ENCODE data around the gene COL10A1.

DNA sequence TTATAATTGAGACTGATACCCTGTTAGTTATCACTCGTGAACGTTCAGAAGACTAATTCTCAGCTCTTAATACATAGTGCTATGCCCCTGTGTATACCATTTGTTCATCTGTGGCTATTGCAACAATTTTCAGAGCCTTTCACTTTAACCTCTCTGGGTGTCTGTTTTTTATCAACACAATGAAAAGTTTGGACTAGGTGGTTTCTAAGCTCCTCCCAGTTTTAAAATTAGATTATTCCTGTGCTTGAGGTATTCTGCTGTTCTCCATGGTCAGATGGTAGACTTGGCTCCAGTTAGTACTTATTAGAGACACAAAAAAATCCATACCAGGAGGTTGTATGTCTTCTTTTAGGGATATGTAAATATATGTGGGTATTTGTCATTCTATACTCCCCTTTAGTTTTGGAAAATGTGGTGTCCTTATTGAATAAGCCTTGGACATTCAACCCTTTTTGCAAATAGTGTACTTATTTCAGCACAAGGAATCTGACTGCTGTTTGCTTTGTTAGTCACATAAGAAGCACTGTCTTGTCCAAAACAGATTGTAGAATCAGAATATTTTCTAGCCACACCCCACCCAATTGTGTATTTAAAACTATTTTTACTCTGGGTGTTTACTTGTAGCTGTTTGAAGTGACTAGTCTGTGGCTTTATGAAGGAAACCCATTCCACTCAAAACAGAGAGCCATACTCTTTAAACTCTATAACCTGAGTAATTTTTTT is 2.0 kb upstream of the COL10A1 start:
- TF ChIP-seq, protein P1, sequence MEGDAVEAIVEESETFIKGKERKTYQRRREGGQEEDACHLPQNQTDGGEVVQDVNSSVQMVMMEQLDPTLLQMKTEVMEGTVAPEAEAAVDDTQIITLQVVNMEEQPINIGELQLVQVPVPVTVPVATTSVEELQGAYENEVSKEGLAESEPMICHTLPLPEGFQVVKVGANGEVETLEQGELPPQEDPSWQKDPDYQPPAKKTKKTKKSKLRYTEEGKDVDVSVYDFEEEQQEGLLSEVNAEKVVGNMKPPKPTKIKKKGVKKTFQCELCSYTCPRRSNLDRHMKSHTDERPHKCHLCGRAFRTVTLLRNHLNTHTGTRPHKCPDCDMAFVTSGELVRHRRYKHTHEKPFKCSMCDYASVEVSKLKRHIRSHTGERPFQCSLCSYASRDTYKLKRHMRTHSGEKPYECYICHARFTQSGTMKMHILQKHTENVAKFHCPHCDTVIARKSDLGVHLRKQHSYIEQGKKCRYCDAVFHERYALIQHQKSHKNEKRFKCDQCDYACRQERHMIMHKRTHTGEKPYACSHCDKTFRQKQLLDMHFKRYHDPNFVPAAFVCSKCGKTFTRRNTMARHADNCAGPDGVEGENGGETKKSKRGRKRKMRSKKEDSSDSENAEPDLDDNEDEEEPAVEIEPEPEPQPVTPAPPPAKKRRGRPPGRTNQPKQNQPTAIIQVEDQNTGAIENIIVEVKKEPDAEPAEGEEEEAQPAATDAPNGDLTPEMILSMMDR (IDR thresholded peaks at IDR 0.05) = no peak
- no peak for TF ChIP-seq EP300 (IDR thresholded peaks at IDR 0.05)

All from sigmoid colon (tissue), 4 donors.